Thyroid gland (tissue), 4 donors: ENCODE measurements around the gene ZFP28. TPM values are rescaled to one million over a fixed set of nuclear protein-coding genes. Genes with fewer than 3 reads are reported as not detected.

ENCODE experiments used
- DNase-seq, 2 donors: peaks; one replicate each; pipeline ENCODE4 v3.0.0-alpha.2; 2019
- H3K27ac ChIP-seq, 3 donors: fragments of 200-600 bp; sonication (generic); 1 replicate in 2 of 3; 2 replicates in 1 of 3; pipeline ENCODE4 v1.5.1; 2016 to 2019; ENCODE audit warnings: mild to moderate bottlenecking in 1 of 3, moderate library complexity in 1 of 3
- H3K27me3 ChIP-seq: fragments of 200-600 bp; sonication (generic); one replicate; pipeline ENCODE4 v1.5.1; 2019
- H3K36me3 ChIP-seq, 2 donors: fragments of 200-600 bp; sonication (generic); one replicate each; pipeline ENCODE4 v1.5.1; 2016 to 2019
- H3K4me1 ChIP-seq, 2 donors: fragments of 200-600 bp; sonication (generic); one replicate each; pipeline ENCODE4 v1.5.1; 2017 to 2019
- H3K4me3 ChIP-seq, 3 donors: fragments of 200-600 bp; sonication (generic); replicated peaks in 1 of 3; 1 replicate in 2 of 3; 2 replicates in 1 of 3; pipeline ENCODE4 v1.5.1; 2016; ENCODE audit warnings: mild to moderate bottlenecking in 1 of 3
- H3K9me3 ChIP-seq: fragments of 200-600 bp; sonication (generic); one replicate; pipeline ENCODE4 v1.5.1; 2017
- CTCF ChIP-seq, 6 experiments: fragments of 200-600 bp in 3 of 6; fragments of 450-650 bp in 3 of 6; sonication (generic) in 3 of 6; IDR thresholded peaks; one replicate each; pipeline ENCODE4 v1.5.1; 2016 to 2019; ENCODE audit warnings: antibody characterized with exemption in 6 of 6, mild to moderate bottlenecking in 2 of 6, inconsistent platforms in 1 of 6, moderate library complexity in 1 of 6
- POLR2A ChIP-seq, 2 donors: fragments of 450-650 bp; IDR thresholded peaks; one replicate each; pipeline ENCODE4 v1.6.1; 2017; ENCODE audit warnings: antibody characterized with exemption in 2 of 2, mild to moderate bottlenecking in 2 of 2, moderate library complexity in 1 of 2
- WGBS, 2 donors: methylation state at CpG; one replicate each; pipeline ENCODE4 v1.1.5; 2017; 5-methylcytosine and 5-hydroxymethylcytosine counted together
- intact Hi-C: fragments of 100-400 bp; cut with DNase I; formaldehyde crosslinking; loops from one replicate; pipeline ENCODE4 v1.15.1; 2023
- total RNA-seq, 4 donors: library from RNA; depleted of rRNA; stranded (reverse); fragments of >200 nt; gene quantifications; one replicate each; pipeline ENCODE4 v1.2.3, GENCODE V29; 2016

ZFP28 gene
- total RNA-seq, result 1 to 10 TPM; 6.6 to 9.8 (median 9.5) TPM

- DNase-seq, result peak; percentile 80 to 86
- Histone ChIP-seq H3K36me3 (no peaks in the 10 kb centered on the region), H3K27me3 (no peaks in the 10 kb centered on the region), H3K27ac (peak within 1 kb of the TSS; percentile 86 to 97 (median 95)), H3K4me1 (peaks cover 10 to 13% of the 10 kb centered on the region in 2 donors), H3K9me3 (no peaks in the 10 kb centered on the region), H3K4me3 (peak within 1 kb of the TSS; percentile 54 to 78 (median 69))
- TF ChIP-seq POLR2A (IDR thresholded peaks at IDR 0.05) (peak in 1 of 2 donors; percentile 29), CTCF (IDR thresholded peaks at IDR 0.05) (no peak)
- intact Hi-C loops, result no loop called here
- 0% methylated on average over 2 to 9 of the region's 65 CpGs for WGBS, 2 donors
Observed at GRCh38 chr19:56538761-56539263, at the start of gene ZFP28. ZFP28 (plus strand) TSS chr19:56538948; CDS start chr19:56539019, 71 bp downstream.

- Histone ChIP-seq H3K27ac (no peak overlapping the region), H3K27me3 (no peaks in the 10 kb centered on the region), H3K9me3 (no peaks in the 10 kb centered on the region), H3K4me1 (no peaks in the 10 kb centered on the region), H3K4me3 (no peak overlapping the region), H3K36me3 (peaks cover 8 to 14% of the 10 kb centered on the region in 2 donors)
- TF ChIP-seq CTCF (IDR thresholded peaks at IDR 0.05), result no peak
- TF ChIP-seq POLR2A (IDR thresholded peaks at IDR 0.05), result no peak
- intact Hi-C loops, result no loop called here
- DNase-seq, result no peak
- 80 to 81% methylated on average over 3 of the region's 3 CpGs for WGBS, 2 donors
Observed at GRCh38 chr19:56491399-56491798, 47.3 kb upstream of the ZFP28 start.

GRCh38 chr19:56504581-56504980 is 34.2 kb upstream of the ZFP28 start:
- no peak overlapping the region for H3K27ac ChIP-seq
- no peaks in the 10 kb centered on the region for H3K36me3 ChIP-seq
- H3K9me3 ChIP-seq, result no peaks in the 10 kb centered on the region
- DNase-seq, result no peak
- peaks cover 5 to 6% of the 10 kb centered on the region in 2 donors for H3K4me1 ChIP-seq
- TF ChIP-seq CTCF (IDR thresholded peaks at IDR 0.05) (no peak), POLR2A (IDR thresholded peaks at IDR 0.05) (no peak)
- no peak overlapping the region for H3K4me3 ChIP-seq
- WGBS, 2 donors, result 94 to 95% methylated on average over 2 of the region's 2 CpGs
- no peaks in the 10 kb centered on the region for H3K27me3 ChIP-seq
- intact Hi-C loops, result no loop called here

GRCh38 chr19:56507446-56508289 is 31.1 kb upstream of the ZFP28 start, which contains the start of gene ZNF471:
ZNF471 (plus strand) TSS chr19:56507855; CDS start chr19:56511572, 3,717 bp downstream.
- peak; percentile 99 for DNase-seq
- 1 to 5% methylated on average over 39 to 50 of the region's 74 CpGs for WGBS, 2 donors
- intact Hi-C loops, result no loop called here
- TF ChIP-seq CTCF (IDR thresholded peaks at IDR 0.05) (no peak), POLR2A (IDR thresholded peaks at IDR 0.05) (peak in 1 of 2 donors; percentile 49)
- Histone ChIP-seq H3K27me3 (no peaks in the 10 kb centered on the region), H3K36me3 (no peaks in the 10 kb centered on the region), H3K9me3 (no peaks in the 10 kb centered on the region), H3K27ac (peak within 1 kb of the TSS; percentile 91 to 97 (median 96)), H3K4me1 (peaks cover 5 to 6% of the 10 kb centered on the region in 2 donors), H3K4me3 (peak within 1 kb of the TSS; percentile 16 to 66 (median 43))
